ENCODE results near the gene KLHL30.

Gene KLHL30

GRCh38 chr2:238164906-238165287 lies 26.4 kb downstream of the KLHL30 start:
- DNase-seq (ENCODE audit: insufficient read length, low spot score) (no peak), FAIRE-seq (no peak)
- no peak for TF ChIP-seq CTCF (IDR thresholded peaks at IDR 0.05; ENCODE audit: insufficient read depth, missing control alignments)

- FAIRE-seq, result no peak
- DNase-seq (ENCODE audit: insufficient read length, low spot score), result no peak
- no peak for TF ChIP-seq CTCF (IDR thresholded peaks at IDR 0.05; ENCODE audit: insufficient read depth, missing control alignments)
These were observed 26.9 kb downstream of the KLHL30 start for GRCh38 chr2:238165288-238165921.

DNA sequence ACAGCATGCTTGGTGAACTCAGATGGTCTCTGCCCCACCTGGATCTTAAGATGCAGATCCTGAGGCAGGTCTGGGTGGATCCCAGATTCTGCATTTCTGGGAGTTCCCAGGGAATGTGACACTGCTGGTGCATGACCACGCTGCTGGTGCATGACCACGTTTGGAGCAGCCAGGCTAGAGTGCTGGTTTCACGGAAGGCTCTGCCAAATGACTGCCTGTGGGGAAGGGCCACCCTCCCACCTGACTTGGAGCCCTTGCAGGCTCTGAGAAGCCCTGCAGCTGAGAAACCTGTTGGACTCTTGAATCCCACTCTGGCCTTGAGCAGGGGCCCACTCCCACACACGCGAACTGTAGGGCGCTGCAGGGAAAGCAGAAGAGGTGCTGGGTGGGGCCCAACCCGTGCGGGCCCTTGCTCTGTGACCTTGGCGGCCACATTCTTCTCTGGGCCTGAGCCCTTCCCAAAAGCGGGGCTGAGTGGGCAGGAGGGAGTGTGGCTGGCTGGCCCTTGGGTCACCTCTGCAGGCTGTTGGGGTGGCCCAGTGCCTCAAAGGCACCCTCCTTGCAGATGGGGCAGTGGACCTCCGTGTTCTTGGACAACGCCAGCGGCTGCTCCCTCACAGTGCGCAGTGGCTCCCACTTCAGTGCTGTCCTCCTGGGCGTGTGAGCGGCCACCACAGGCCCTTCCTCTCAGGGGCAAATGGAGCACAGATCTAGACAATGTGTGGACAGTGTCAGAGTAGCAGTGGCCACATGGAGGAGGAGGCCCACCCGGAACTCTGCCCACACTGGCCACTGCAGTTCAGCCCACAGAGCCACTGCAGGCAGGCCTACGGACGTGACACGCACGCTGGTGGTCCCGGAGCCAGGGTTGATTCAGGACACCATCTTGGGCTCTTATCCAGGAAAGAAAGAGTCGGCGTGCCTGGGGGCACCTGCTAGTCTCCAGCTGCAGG lies 28.2 kb downstream of the KLHL30 start:
- no peak for TF ChIP-seq CTCF (IDR thresholded peaks at IDR 0.05; ENCODE audit: insufficient read depth, missing control alignments)
- FAIRE-seq, result no peak
- DNase-seq (ENCODE audit: insufficient read length, low spot score), result no peak

GRCh38 chr2:238167344-238167715 lies 28.9 kb downstream of the KLHL30 start:
- no peak for DNase-seq (ENCODE audit: insufficient read length, low spot score)
- no peak for TF ChIP-seq CTCF (IDR thresholded peaks at IDR 0.05; ENCODE audit: insufficient read depth, missing control alignments)
- no peak for FAIRE-seq

- DNase-seq (ENCODE audit: insufficient read length, low spot score) (no peak), FAIRE-seq (no peak)
- TF ChIP-seq CTCF (IDR thresholded peaks at IDR 0.05; ENCODE audit: insufficient read depth, missing control alignments), result no peak
These were observed 29.3 kb downstream of the KLHL30 start for GRCh38 chr2:238167761-238168160.

- no peak for FAIRE-seq
- no peak for TF ChIP-seq CTCF (IDR thresholded peaks at IDR 0.05; ENCODE audit: insufficient read depth, missing control alignments)
- no peak for DNase-seq (ENCODE audit: insufficient read length, low spot score)
These were observed 30.0 kb downstream of the KLHL30 start for GRCh38 chr2:238168196-238169047.

Measured in D721Med (cell line).